SK-N-SH (cell line): ENCODE data around the gene SV2B. TPM values are rescaled to one million over a fixed set of nuclear protein-coding genes. Genes with fewer than 3 reads are reported as not detected.

Experiments used
- CTCF ChIA-PET: fragments of 300-600, 350-600 bp; formaldehyde crosslinking; extraction: SDS; loops from one replicate; lab custom pipeline; 2021; lab: Yijun Ruan, JAX
- POLR2A ChIA-PET: fragments of 350-600 bp; sonication (Branson Sonifier 250); formaldehyde crosslinking; extraction: SDS; loops from one replicate; lab custom pipeline; 2020; ENCODE audit warnings: antibody characterized with exemption, inconsistent platforms; lab: Yijun Ruan, JAX
- DNase-seq: peaks from one replicate; pipeline ENCODE4 v3.0.0; 2012
- H2AFZ ChIP-seq: fragments of 200-600 bp; sonication (generic); 2 replicates; pipeline ENCODE4 v1.8.1; 2016; ENCODE audit warnings: antibody characterized with exemption, mild to moderate bottlenecking, low read depth
- H3F3A ChIP-seq: fragments of 200-600 bp; sonication (generic); replicated peaks from 2 replicates; pipeline ENCODE3; 2016; ENCODE audit warnings: antibody characterized with exemption, mild to moderate bottlenecking; ENCODE audit not compliant: insufficient read depth
- H3K27ac ChIP-seq, 2 experiments: fragments of 200-500 bp in 1 of 2; fragments of 200-600 bp in 1 of 2; sonication (Bioruptor generic) in 1 of 2; sonication (generic), shearing (Covaris generic) in 1 of 2; 2 replicates each; pipeline versions ENCODE4 v1.5.1 to v1.6.1; 2014 to 2016; ENCODE audit warnings: low read depth in 2 of 2, inconsistent platforms in 1 of 2, low read length in 1 of 2, mild to moderate bottlenecking in 1 of 2, mixed read lengths in 1 of 2
- H3K27me3 ChIP-seq: fragments of 200-600 bp; sonication (generic), shearing (Covaris generic); 2 replicates; pipeline ENCODE4 v1.6.1; 2016; ENCODE audit warnings: mixed run types; ENCODE audit not compliant: insufficient read depth
- H3K36me3 ChIP-seq, 2 experiments: fragments of 200-500 bp in 1 of 2; fragments of 200-600 bp in 1 of 2; sonication (Bioruptor generic) in 1 of 2; sonication (generic) in 1 of 2; replicated peaks in 1 of 2; 2 replicates each; pipeline versions ENCODE3 to v1.5.1; 2014 to 2016; ENCODE audit warnings: low read length in 1 of 2, mild to moderate bottlenecking in 1 of 2; ENCODE audit not compliant: insufficient read depth in 2 of 2, control insufficient read depth in 1 of 2
- H3K4me1 ChIP-seq, 2 experiments: fragments of 200-500 bp in 1 of 2; fragments of 200-600 bp in 1 of 2; sonication (Bioruptor generic) in 1 of 2; sonication (generic), shearing (Covaris generic) in 1 of 2; 2 replicates each; pipeline versions ENCODE4 v1.5.1 to v1.6.1; 2014 to 2016; ENCODE audit warnings: low read depth in 1 of 2, low read length in 1 of 2, mixed run types in 1 of 2; ENCODE audit not compliant: insufficient read depth in 2 of 2, control insufficient read depth in 1 of 2
- H3K4me2 ChIP-seq: fragments of 200-600 bp; sonication (generic), shearing (Covaris generic); 2 replicates; pipeline ENCODE4 v1.6.1; 2017; ENCODE audit warnings: mixed run types
- H3K4me3 ChIP-seq, 2 experiments: fragments of 200-500 bp in 1 of 2; fragments of 200-600 bp in 1 of 2; sonication (Bioruptor generic) in 1 of 2; sonication (generic), shearing (Covaris generic) in 1 of 2; 2 replicates each; pipeline versions ENCODE4 v1.5.1 to v1.8.1; 2014 to 2016; ENCODE audit warnings: low read depth in 2 of 2, inconsistent platforms in 1 of 2, low read length in 1 of 2, mild to moderate bottlenecking in 1 of 2, mixed read lengths in 1 of 2, moderate library complexity in 1 of 2
- H3K79me2 ChIP-seq: fragments of 200-600 bp; sonication (generic); 2 replicates; pipeline ENCODE4 v1.8.1; 2017; ENCODE audit warnings: mild to moderate bottlenecking; ENCODE audit not compliant: insufficient read depth
- H3K9ac ChIP-seq: fragments of 200-600 bp; sonication (generic); 2 replicates; pipeline ENCODE4 v1.6.1; 2017; ENCODE audit warnings: mixed run types
- H3K9me2 ChIP-seq: fragments of 200-600 bp; sonication (generic); 2 replicates; pipeline ENCODE4 v1.6.1; 2017; ENCODE audit warnings: mixed run types
- H3K9me3 ChIP-seq: fragments of 200-600 bp; sonication (generic); 2 replicates; pipeline ENCODE4 v1.6.1; 2017; ENCODE audit warnings: mixed run types, mild to moderate bottlenecking, moderate library complexity
- H4K20me1 ChIP-seq: fragments of 200-600 bp; sonication (generic); 2 replicates; pipeline ENCODE4 v1.6.1; 2017; ENCODE audit warnings: mild to moderate bottlenecking, mixed run types; ENCODE audit not compliant: insufficient read depth
- CHD2 ChIP-seq: fragments of 150-350 bp; IDR thresholded peaks from 2 replicates; pipeline ENCODE4 v1.6.1; 2018; ENCODE audit warnings: low read length; ENCODE audit not compliant: partially characterized antibody
- CTCF ChIP-seq: fragments of 200-600 bp; sonication (generic); IDR thresholded peaks from 2 replicates; pipeline ENCODE4 v1.6.1; 2017; ENCODE audit warnings: antibody characterized with exemption, mild to moderate bottlenecking, moderate library complexity
- ELF1 ChIP-seq: IDR thresholded peaks from 2 replicates; pipeline ENCODE4 v1.4.0; 2012
- EP300 ChIP-seq, 2 experiments: IDR thresholded peaks; 2 replicates each; pipeline versions ENCODE4 v1.4.0 to v1.6.1; 2012; ENCODE audit warnings: borderline replicate concordance in 1 of 2, low read depth in 1 of 2, low read length in 1 of 2
- EZH2phosphoT487 ChIP-seq: fragments of 200-600 bp; sonication (generic); IDR thresholded peaks from 2 replicates; pipeline ENCODE4 v1.6.1; 2017; ENCODE audit warnings: low read depth, mixed run types, mild to moderate bottlenecking, antibody characterized with exemption, moderate library complexity, borderline replicate concordance
- FOSL2 ChIP-seq: IDR thresholded peaks from 2 replicates; pipeline ENCODE4 v1.4.0; 2012; ENCODE audit warnings: low read depth, mild to moderate bottlenecking, moderate library complexity, borderline replicate concordance
- FOXM1 ChIP-seq: IDR thresholded peaks from 2 replicates; pipeline ENCODE4 v1.4.0; 2012; ENCODE audit warnings: low read depth, mild to moderate bottlenecking
- GABPA ChIP-seq: IDR thresholded peaks from 2 replicates; pipeline ENCODE4 v1.4.0; 2012; ENCODE audit warnings: low read depth, mild to moderate bottlenecking
- JUND ChIP-seq: IDR thresholded peaks from 2 replicates; pipeline ENCODE4 v1.4.0; 2012
- MEF2A ChIP-seq: IDR thresholded peaks from 2 replicates; pipeline ENCODE4 v1.4.0; 2012; ENCODE audit warnings: low read depth, borderline replicate concordance
- NFIC ChIP-seq: IDR thresholded peaks from 2 replicates; pipeline ENCODE4 v1.4.0; 2012; ENCODE audit warnings: borderline replicate concordance
- REST ChIP-seq: IDR thresholded peaks from 2 replicates; pipeline ENCODE4 v1.6.1; 2012; ENCODE audit warnings: mild to moderate bottlenecking, low read depth, low read length, moderate library complexity
- SMC3 ChIP-seq: IDR thresholded peaks from 2 replicates; pipeline ENCODE4 v1.6.1; 2012; ENCODE audit warnings: low read depth, low read length, improper control_type of control experiment
- TCF12 ChIP-seq: IDR thresholded peaks from 2 replicates; pipeline ENCODE4 v1.4.0; 2012
- TEAD4 ChIP-seq: IDR thresholded peaks from 2 replicates; pipeline ENCODE4 v1.4.0; 2012; ENCODE audit warnings: mild to moderate bottlenecking, borderline replicate concordance; ENCODE audit not compliant: insufficient read depth
- ZBTB33 ChIP-seq: IDR thresholded peaks from 2 replicates; pipeline ENCODE4 v1.4.0; 2012; ENCODE audit warnings: low read depth, borderline replicate concordance
- WGBS: methylation state at CpG from one replicate; pipeline ENCODE4 v1.1.6; 2017; ENCODE audit warnings: low lambda C conversion rate; 5-methylcytosine and 5-hydroxymethylcytosine counted together
- polyA plus RNA-seq, 3 experiments: library from polyadenylated mRNA; depleted of rRNA; stranded (reverse); fragments of >200 nt; gene quantifications; 2 replicates each; pipeline ENCODE4 v1.2.3, GENCODE V29; 2012
- TF ChIP-seq, protein P1 (sequence below): fragments of 150-350 bp; IDR thresholded peaks from 2 replicates; pipeline ENCODE4 v1.6.1; 2016; ENCODE audit warnings: mild to moderate bottlenecking, low read depth, low read length
- TF ChIP-seq, protein P2 (sequence below): fragments of 150-350 bp; IDR thresholded peaks from 2 replicates; pipeline ENCODE4 v1.6.1; 2017; ENCODE audit warnings: antibody characterized with exemption, low read length, low read depth, borderline replicate concordance
- TF ChIP-seq, protein P3 (sequence below): IDR thresholded peaks from 2 replicates; pipeline ENCODE4 v1.4.0; 2012; ENCODE audit warnings: low read depth, borderline replicate concordance

SV2B gene
- polyA plus RNA-seq, 1 of the 3 experiments (the other 2 are of a cell fraction): not detected

GRCh38 chr15:91125162-91125561, 25.1 kb downstream of the SV2B start:
- no peaks in the 10 kb centered on the region for H3K79me2 ChIP-seq
- no peak overlapping the region for H2AFZ ChIP-seq
- no peaks in the 10 kb centered on the region for H3K27me3 ChIP-seq
- ChIA-PET CTCF (no interaction called here), POLR2A (no interaction called here)
- H3K4me1 ChIP-seq: no peaks in the 10 kb centered on the region
- H3K36me3 ChIP-seq: no peaks in the 10 kb centered on the region
- H3K9me3 ChIP-seq: no peaks in the 10 kb centered on the region
- H3F3A ChIP-seq: no peaks in the 10 kb centered on the region
- WGBS: 30% methylated on average over 7 of the region's 7 CpGs
- H3K9ac ChIP-seq: no peak overlapping the region
- H4K20me1 ChIP-seq: no peaks in the 10 kb centered on the region
- no peak overlapping the region for H3K27ac ChIP-seq
- no peak overlapping the region for H3K4me3 ChIP-seq
- no peaks in the 10 kb centered on the region for H3K9me2 ChIP-seq
- no peak for TF ChIP-seq FOXM1
- no peak for TF ChIP-seq NFIC
- TF ChIP-seq, protein P1, sequence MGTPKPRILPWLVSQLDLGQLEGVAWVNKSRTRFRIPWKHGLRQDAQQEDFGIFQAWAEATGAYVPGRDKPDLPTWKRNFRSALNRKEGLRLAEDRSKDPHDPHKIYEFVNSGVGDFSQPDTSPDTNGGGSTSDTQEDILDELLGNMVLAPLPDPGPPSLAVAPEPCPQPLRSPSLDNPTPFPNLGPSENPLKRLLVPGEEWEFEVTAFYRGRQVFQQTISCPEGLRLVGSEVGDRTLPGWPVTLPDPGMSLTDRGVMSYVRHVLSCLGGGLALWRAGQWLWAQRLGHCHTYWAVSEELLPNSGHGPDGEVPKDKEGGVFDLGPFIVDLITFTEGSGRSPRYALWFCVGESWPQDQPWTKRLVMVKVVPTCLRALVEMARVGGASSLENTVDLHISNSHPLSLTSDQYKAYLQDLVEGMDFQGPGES: no peak
- TF ChIP-seq SMC3: no peak
- no peak for TF ChIP-seq FOSL2
- TF ChIP-seq, protein P2, sequence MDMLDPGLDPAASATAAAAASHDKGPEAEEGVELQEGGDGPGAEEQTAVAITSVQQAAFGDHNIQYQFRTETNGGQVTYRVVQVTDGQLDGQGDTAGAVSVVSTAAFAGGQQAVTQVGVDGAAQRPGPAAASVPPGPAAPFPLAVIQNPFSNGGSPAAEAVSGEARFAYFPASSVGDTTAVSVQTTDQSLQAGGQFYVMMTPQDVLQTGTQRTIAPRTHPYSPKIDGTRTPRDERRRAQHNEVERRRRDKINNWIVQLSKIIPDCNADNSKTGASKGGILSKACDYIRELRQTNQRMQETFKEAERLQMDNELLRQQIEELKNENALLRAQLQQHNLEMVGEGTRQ: no peak
- TF ChIP-seq ELF1: no peak
- TF ChIP-seq TEAD4: no peak
- no peak for TF ChIP-seq REST
- no peak for TF ChIP-seq EZH2phosphoT487
- no peak for TF ChIP-seq CTCF
- no peak for TF ChIP-seq GABPA
- TF ChIP-seq CHD2: no peak
- no peak for TF ChIP-seq MEF2A
- TF ChIP-seq TCF12: no peak
- TF ChIP-seq, protein P3, sequence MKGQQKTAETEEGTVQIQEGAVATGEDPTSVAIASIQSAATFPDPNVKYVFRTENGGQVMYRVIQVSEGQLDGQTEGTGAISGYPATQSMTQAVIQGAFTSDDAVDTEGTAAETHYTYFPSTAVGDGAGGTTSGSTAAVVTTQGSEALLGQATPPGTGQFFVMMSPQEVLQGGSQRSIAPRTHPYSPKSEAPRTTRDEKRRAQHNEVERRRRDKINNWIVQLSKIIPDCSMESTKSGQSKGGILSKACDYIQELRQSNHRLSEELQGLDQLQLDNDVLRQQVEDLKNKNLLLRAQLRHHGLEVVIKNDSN: no peak
- no peak for TF ChIP-seq EP300 (IDR thresholded peaks at IDR 0.05; ENCODE audit: borderline replicate concordance in 1 of 2, low read depth in 1 of 2, low read length in 1 of 2)
- TF ChIP-seq JUND: no peak
- TF ChIP-seq ZBTB33: no peak
- H3K4me2 ChIP-seq: no peak overlapping the region
- no peak for DNase-seq
